Tibial artery (tissue), 4 donors: ENCODE results near the gene RASA2.

Source experiments
- DNase-seq, 2 donors: peaks; one replicate each; pipeline ENCODE4 v3.0.0-alpha.2; 2019
- H3K27ac ChIP-seq, 2 donors: fragments of 200-600 bp; sonication (generic) in 1 of 2; 1 replicate in 1 of 2; 2 replicates in 1 of 2; pipeline ENCODE4 v1.5.1; 2018 to 2019; ENCODE audit warnings: mild to moderate bottlenecking in 1 of 2
- H3K27me3 ChIP-seq, 2 donors: fragments of 200-600 bp; sonication (generic) in 1 of 2; one replicate each; pipeline versions ENCODE4 v1.5.1 to v1.6.0; 2016 to 2019
- H3K36me3 ChIP-seq, 3 donors: fragments of 200-600 bp; sonication (generic) in 2 of 3; one replicate each; pipeline ENCODE4 v1.5.1; 2016 to 2019; ENCODE audit warnings: mild to moderate bottlenecking in 2 of 3
- H3K4me1 ChIP-seq, 4 donors: fragments of 200-600 bp; sonication (generic) in 2 of 4; 1 replicate in 3 of 4; 2 replicates in 1 of 4; pipeline ENCODE4 v1.5.1; 2016 to 2019
- H3K4me3 ChIP-seq, 2 donors: fragments of 200-600 bp; sonication (generic) in 1 of 2; 1 replicate in 1 of 2; 2 replicates in 1 of 2; pipeline ENCODE4 v1.5.1; 2018 to 2019; ENCODE audit warnings: mild to moderate bottlenecking in 2 of 2
- H3K9me3 ChIP-seq, 3 donors: fragments of 200-600 bp; sonication (generic) in 1 of 3; one replicate each; pipeline ENCODE4 v1.5.1; 2016 to 2019
- intact Hi-C: fragments of 100-400 bp; cut with DNase I; formaldehyde crosslinking; loops from one replicate; pipeline ENCODE4 v1.15.0; 2023; ENCODE audit warnings: low total_unique reads
- TF ChIP-seq, protein P1 (sequence below), 2 experiments: fragments of 200-600 bp in 1 of 2; fragments of 450-650 bp in 1 of 2; IDR thresholded peaks; one replicate each; pipeline ENCODE4 v1.5.1; 2017 to 2019; ENCODE audit warnings: antibody characterized with exemption in 2 of 2, mild to moderate bottlenecking in 1 of 2, moderate library complexity in 1 of 2

The RASA2 gene

GRCh38 chr3:141632779-141633374 lies 146.1 kb downstream of the RASA2 start:
- H3K4me3 ChIP-seq, result no peak overlapping the region
- no peak overlapping the region for H3K27ac ChIP-seq
- TF ChIP-seq, protein P1, sequence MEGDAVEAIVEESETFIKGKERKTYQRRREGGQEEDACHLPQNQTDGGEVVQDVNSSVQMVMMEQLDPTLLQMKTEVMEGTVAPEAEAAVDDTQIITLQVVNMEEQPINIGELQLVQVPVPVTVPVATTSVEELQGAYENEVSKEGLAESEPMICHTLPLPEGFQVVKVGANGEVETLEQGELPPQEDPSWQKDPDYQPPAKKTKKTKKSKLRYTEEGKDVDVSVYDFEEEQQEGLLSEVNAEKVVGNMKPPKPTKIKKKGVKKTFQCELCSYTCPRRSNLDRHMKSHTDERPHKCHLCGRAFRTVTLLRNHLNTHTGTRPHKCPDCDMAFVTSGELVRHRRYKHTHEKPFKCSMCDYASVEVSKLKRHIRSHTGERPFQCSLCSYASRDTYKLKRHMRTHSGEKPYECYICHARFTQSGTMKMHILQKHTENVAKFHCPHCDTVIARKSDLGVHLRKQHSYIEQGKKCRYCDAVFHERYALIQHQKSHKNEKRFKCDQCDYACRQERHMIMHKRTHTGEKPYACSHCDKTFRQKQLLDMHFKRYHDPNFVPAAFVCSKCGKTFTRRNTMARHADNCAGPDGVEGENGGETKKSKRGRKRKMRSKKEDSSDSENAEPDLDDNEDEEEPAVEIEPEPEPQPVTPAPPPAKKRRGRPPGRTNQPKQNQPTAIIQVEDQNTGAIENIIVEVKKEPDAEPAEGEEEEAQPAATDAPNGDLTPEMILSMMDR (IDR thresholded peaks at IDR 0.05), result no peak
- DNase-seq, result no peak
- intact Hi-C loops, result no loop called here
- H3K27me3 ChIP-seq, result no peaks in the 10 kb centered on the region
- peaks cover 0 to 14% (median 7%) of the 10 kb centered on the region in 3 donors for H3K9me3 ChIP-seq
- H3K4me1 ChIP-seq, result no peaks in the 10 kb centered on the region
- no peaks in the 10 kb centered on the region for H3K36me3 ChIP-seq

- TF ChIP-seq, protein P1 (IDR thresholded peaks at IDR 0.05), result no peak
- H3K9me3 ChIP-seq, result no peaks in the 10 kb centered on the region
- no peaks in the 10 kb centered on the region for H3K36me3 ChIP-seq
- peaks cover 0 to 16% (median 9%) of the 10 kb centered on the region in 4 donors for H3K4me1 ChIP-seq
- H3K27me3 ChIP-seq, result no peaks in the 10 kb centered on the region
- no peak overlapping the region for H3K27ac ChIP-seq
- H3K4me3 ChIP-seq, result no peak overlapping the region
- intact Hi-C loops, result no loop called here
- DNase-seq, result no peak
Observed at GRCh38 chr3:141642215-141642614, 155.4 kb downstream of the RASA2 start.

DNA sequence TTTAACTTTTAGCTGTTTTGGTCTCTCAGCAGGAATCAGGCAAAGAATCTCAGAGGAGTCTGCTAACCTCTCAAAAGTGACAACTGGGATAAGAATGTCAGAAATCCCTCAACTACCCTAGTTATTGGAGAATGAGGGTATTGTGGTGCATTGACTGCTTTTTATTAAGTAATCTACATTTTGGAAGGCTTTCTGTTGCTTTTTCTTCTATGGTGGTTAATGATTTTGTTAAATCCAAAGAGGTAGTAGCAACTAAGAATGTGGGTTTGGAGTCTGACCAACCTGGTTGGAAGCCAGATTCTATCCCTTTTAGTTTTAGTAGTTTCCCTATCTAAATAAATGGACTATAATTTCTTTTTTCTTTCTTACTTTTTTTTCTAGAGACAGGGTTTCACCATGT lies 156.6 kb downstream of the RASA2 start:
- intact Hi-C loops, result no loop called here
- TF ChIP-seq, protein P1 (IDR thresholded peaks at IDR 0.05), result no peak
- Histone ChIP-seq H3K36me3 (no peaks in the 10 kb centered on the region), H3K27me3 (no peaks in the 10 kb centered on the region), H3K4me1 (peaks cover 0 to 16% (median 9%) of the 10 kb centered on the region in 4 donors), H3K4me3 (no peak overlapping the region), H3K9me3 (no peaks in the 10 kb centered on the region), H3K27ac (peak overlapping the region in 1 of 2 donors; percentile 27)
- no peak for DNase-seq

- no peak for DNase-seq
- no peaks in the 10 kb centered on the region for H3K36me3 ChIP-seq
- TF ChIP-seq, protein P1 (IDR thresholded peaks at IDR 0.05), result no peak
- no peak overlapping the region for H3K4me3 ChIP-seq
- no peak overlapping the region for H3K27ac ChIP-seq
- H3K4me1 ChIP-seq, result peaks cover 0 to 16% (median 9%) of the 10 kb centered on the region in 4 donors
- intact Hi-C loops, result no loop called here
- no peaks in the 10 kb centered on the region for H3K27me3 ChIP-seq
- no peaks in the 10 kb centered on the region for H3K9me3 ChIP-seq
Observed at GRCh38 chr3:141643796-141644195, 157.0 kb downstream of the RASA2 start.

GRCh38 chr3:141644931-141645330 lies 158.1 kb downstream of the RASA2 start:
- DNase-seq, result peak; percentile 79
- Histone ChIP-seq H3K36me3 (no peaks in the 10 kb centered on the region), H3K27ac (no peak overlapping the region), H3K27me3 (no peaks in the 10 kb centered on the region), H3K9me3 (no peaks in the 10 kb centered on the region), H3K4me1 (peaks cover 0 to 16% (median 9%) of the 10 kb centered on the region in 4 donors), H3K4me3 (no peak overlapping the region)
- TF ChIP-seq, protein P1 (IDR thresholded peaks at IDR 0.05), result peak; percentile 41 to 59
- intact Hi-C loops, result no loop called here
